ENCODE results near the gene STAB2. TPM values are rescaled to one million over a fixed set of nuclear protein-coding genes. Genes with fewer than 3 reads are reported as not detected.

The STAB2 gene
- polyA plus RNA-seq, 1 of the 3 experiments (the other 2 are of a cell fraction) = not detected

GRCh38 chr12:103814436-103814835 is 227.4 kb downstream of the STAB2 start (continued):
- TF ChIP-seq USF2 (IDR thresholded peaks at IDR 0.05; ENCODE audit: borderline replicate concordance, low read depth, low read length) (no peak), CTCF (IDR thresholded peaks at IDR 0.05) (no peak), RFX5 (IDR thresholded peaks at IDR 0.05; ENCODE audit: low read length) (no peak), MXI1 (IDR thresholded peaks at IDR 0.05; ENCODE audit: low read depth, low read length) (no peak), GATA2 (CRISPR knock-in tag; IDR thresholded peaks at IDR 0.05) (no peak), PBX3 (IDR thresholded peaks at IDR 0.05) (peak; percentile 95), TAF1 (IDR thresholded peaks at IDR 0.05; ENCODE audit: borderline replicate concordance, low read depth, low read length) (no peak), USF1 (IDR thresholded peaks at IDR 0.05; ENCODE audit: borderline replicate concordance, low read depth) (no peak), RAD21 (IDR thresholded peaks at IDR 0.05; ENCODE audit: low read length) (no peak), FOSL2 (IDR thresholded peaks at IDR 0.05; ENCODE audit: borderline replicate concordance, low read depth) (peak; percentile 52; the same call in 1 of the 2 replicates), MEF2A (IDR thresholded peaks at IDR 0.05; ENCODE audit: borderline replicate concordance, low read depth) (0 out of 2 replicates have a peak, but pooled peaks have one; percentile 42), REST (IDR thresholded peaks at IDR 0.05; ENCODE audit: low read depth, low read length) (no peak)

Small RNAs within 50 kb of the gene (small RNA-seq; reads per million reads assigned to genes)
- 0 reads per million in 7 experiments for gene RF00096

Other genes with a start within 250 kb of the STAB2 start
- not detected in 2 replicates for gene C12orf42, start 91.3 kb upstream of the STAB2 start, polyA plus RNA-seq (2012; rRNA removed)

Measured in SK-N-SH (cell line).